HepG2 (cell line): Measurements from ENCODE around the gene DGCR8. TPM values are rescaled to one million over a fixed set of nuclear protein-coding genes. Genes with fewer than 3 reads are reported as not detected.

Source experiments
- ADNP ChIP-seq: sonication (generic); formaldehyde crosslinking; IDR thresholded peaks from 2 replicates; pipeline ENCODE4 v1.4.0; 2020; ENCODE audit warnings: missing genetic modification reagents
- IRF9 ChIP-seq: sonication (generic); formaldehyde crosslinking; IDR thresholded peaks from 2 replicates; pipeline ENCODE4 v1.8.0; 2022; ENCODE audit warnings: missing genetic modification reagents, mild to moderate bottlenecking, borderline replicate concordance
- PATZ1 ChIP-seq: sonication (generic); formaldehyde crosslinking; IDR thresholded peaks from 2 replicates; pipeline ENCODE4 v1.4.0; 2020; ENCODE audit warnings: missing genetic modification reagents
- TEAD3 ChIP-seq: optimal IDR thresholded peaks from 2 replicates; pipeline ENCODE3; 2016; ENCODE audit warnings: borderline replicate concordance
- ZBTB33 ChIP-seq: sonication (generic); formaldehyde crosslinking; IDR thresholded peaks from 2 replicates; pipeline ENCODE4 v1.4.0; 2020; ENCODE audit warnings: missing genetic modification reagents
- ZHX2 ChIP-seq, 2 experiments: sonication (generic) in 1 of 2; formaldehyde crosslinking in 1 of 2; IDR thresholded peaks; 2 replicates each; pipeline versions ENCODE4 v1.6.1 to v1.9.0; 2014 to 2022; ENCODE audit warnings: antibody characterized with exemption in 1 of 2, borderline replicate concordance in 1 of 2, inconsistent platforms in 1 of 2, low read depth in 1 of 2, missing genetic modification reagents in 1 of 2
- ZNF18 ChIP-seq: sonication (generic); formaldehyde crosslinking; IDR thresholded peaks from 2 replicates; pipeline ENCODE4 v1.8.0; 2022; ENCODE audit warnings: mild to moderate bottlenecking, missing genetic modification reagents; ENCODE audit not compliant: insufficient replicate concordance
- ZNF558 ChIP-seq: sonication (generic); formaldehyde crosslinking; IDR thresholded peaks from 2 replicates; pipeline ENCODE4 v1.9.0; 2022; ENCODE audit warnings: mild to moderate bottlenecking, missing genetic modification reagents, borderline replicate concordance
- ZNF672 ChIP-seq: sonication (generic); formaldehyde crosslinking; IDR thresholded peaks from 2 replicates; pipeline ENCODE4 v1.8.1; 2022; ENCODE audit warnings: missing genetic modification reagents
- ZSCAN12 ChIP-seq: sonication (generic); formaldehyde crosslinking; IDR thresholded peaks from 2 replicates; pipeline ENCODE4 v1.9.0; 2021; ENCODE audit warnings: mild to moderate bottlenecking, missing genetic modification reagents
- polyA plus RNA-seq, 8 experiments: library from polyadenylated mRNA; depleted of rRNA in 3 of 8; stranded (reverse) in 7 of 8; unstranded in 1 of 8; fragments of >200 nt; fragmentation: Illumina TruSeq in 4 of 8; extraction: Trizol in 4 of 8; gene quantifications; 2 replicates each; pipeline versions ENCODE4 v1.2.1 to v1.2.3, GENCODE V29; 2011 to 2016; ENCODE audit warnings: low read depth in 4 of 8, missing spikeins in 1 of 8, mixed read lengths in 1 of 8; ENCODE audit not compliant: insufficient read depth in 1 of 8
- total RNA-seq, 5 experiments: library from RNA; depleted of rRNA; stranded (reverse); fragments of >200 nt; fragmentation: Illumina TruSeq; extraction: Trizol; gene quantifications; 2 replicates each; pipeline ENCODE4 v1.2.3, GENCODE V29; 2016; ENCODE audit warnings: low read depth in 1 of 5

DGCR8 gene
- total and polyA plus RNA-seq, 2 of the 13 experiments (the other 11 are each of a cell fraction or from before 2014, with no cell fraction given): 10.2 to 23.2 TPM

- TF ChIP-seq PATZ1 (CRISPR knock-in tag): peak; percentile 60
- TF ChIP-seq TEAD3 (CRISPR knock-in tag): peak; percentile 40
- TF ChIP-seq ZNF18: no peak
- no peak for TF ChIP-seq ZBTB33
- no peak for TF ChIP-seq ZSCAN12
- TF ChIP-seq ZNF672 (CRISPR knock-in tag): no peak
- TF ChIP-seq ZHX2 (IDR thresholded peaks at IDR 0.05; ENCODE audit: low read depth): no peak
- TF ChIP-seq ZHX2 (CRISPR knock-in tag; IDR thresholded peaks at IDR 0.05; ENCODE audit: borderline replicate concordance): no peak
- TF ChIP-seq IRF9 (CRISPR knock-in tag): no peak
- no peak for TF ChIP-seq ADNP (CRISPR knock-in tag)
- TF ChIP-seq ZNF558 (CRISPR knock-in tag): 0 out of 2 replicates have a peak, but pooled peaks have one; percentile 21
Observed at GRCh38 chr22:20156611-20157429, 76.8 kb downstream of the DGCR8 start (continued).
